ENCODE measurements around the gene USH2A.
A peak's percentile ranks its signal among the peaks of the same experiment; 100 is the strongest.

Gene USH2A

GRCh38 chr1:216090556-216090955 is 332.7 kb downstream of the USH2A start:
- TF ChIP-seq CTCF (conservative IDR thresholded peaks at IDR 0.05; ENCODE audit: low read length), result no peak
- H3K4me3 ChIP-seq (ENCODE audit: low read length), result no peak overlapping the region
- no peak for DNase-seq (ENCODE audit: low read depth)

- no peak overlapping the region for H3K4me3 ChIP-seq (ENCODE audit: low read length)
- TF ChIP-seq CTCF (conservative IDR thresholded peaks at IDR 0.05; ENCODE audit: low read length), result no peak
- no peak for DNase-seq (ENCODE audit: low read depth)
Observed at GRCh38 chr1:216086678-216087077, 336.6 kb downstream of the USH2A start.

GRCh38 chr1:216081445-216081844 is 341.8 kb downstream of the USH2A start:
- H3K4me3 ChIP-seq (ENCODE audit: low read length), result no peak overlapping the region
- DNase-seq (ENCODE audit: low read depth), result no peak
- TF ChIP-seq CTCF (conservative IDR thresholded peaks at IDR 0.05; ENCODE audit: low read length), result no peak

DNA sequence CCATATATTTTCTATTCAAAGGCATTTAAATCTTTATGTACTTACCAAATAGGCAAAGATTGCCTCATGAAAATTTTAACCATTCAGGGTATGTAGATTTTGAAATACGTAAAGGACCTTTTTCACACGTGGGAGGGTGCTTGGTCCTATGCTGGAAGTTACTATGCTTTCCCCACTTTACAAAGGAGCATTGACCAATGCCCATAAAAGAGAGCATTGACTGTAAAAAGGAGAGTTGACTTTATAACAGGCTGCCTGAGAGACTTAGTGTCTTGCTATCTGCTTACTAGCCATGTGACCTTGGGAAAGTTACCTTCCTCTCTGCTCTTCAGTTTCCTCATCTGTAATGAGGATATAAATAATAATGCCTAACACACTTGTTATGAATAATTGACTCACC is 346.5 kb downstream of the USH2A start:
- no peak overlapping the region for H3K4me3 ChIP-seq (ENCODE audit: low read length)
- no peak for DNase-seq (ENCODE audit: low read depth)

GRCh38 chr1:216075339-216075738 is 347.9 kb downstream of the USH2A start:
- no peak for TF ChIP-seq CTCF (conservative IDR thresholded peaks at IDR 0.05; ENCODE audit: low read length)
- peak; percentile 8 for DNase-seq (ENCODE audit: low read depth)
- no peak overlapping the region for H3K4me3 ChIP-seq (ENCODE audit: low read length)

More for the DNA sequence above, 346.5 kb downstream of the USH2A start:
- TF ChIP-seq CTCF (conservative IDR thresholded peaks at IDR 0.05; ENCODE audit: low read length), result no peak

GRCh38 chr1:216073793-216074595 is 349.3 kb downstream of the USH2A start:
- DNase-seq (ENCODE audit: low read depth), result no peak
- TF ChIP-seq CTCF (conservative IDR thresholded peaks at IDR 0.05; ENCODE audit: low read length), result no peak
- no peak overlapping the region for H3K4me3 ChIP-seq (ENCODE audit: low read length)

GRCh38 chr1:216071262-216071661 is 352.0 kb downstream of the USH2A start:
- H3K4me3 ChIP-seq (ENCODE audit: low read length), result no peak overlapping the region
- no peak for TF ChIP-seq CTCF (conservative IDR thresholded peaks at IDR 0.05; ENCODE audit: low read length)
- DNase-seq (ENCODE audit: low read depth), result no peak
